HG02571 (cell line): Measurements from ENCODE around the gene HNRNPL.
"Not testable (repeated sequence)": the region's sequence is repeated elsewhere in the genome, so short reads cannot be mapped to it uniquely, and the experiment has no call there.

Experiments
- ATAC-seq: cut with Tn5 transposase; IDR thresholded peaks from one replicate; pipeline ENCODE4 v1.9.1; 2021; ENCODE audit warnings: mild to moderate bottlenecking, moderate library complexity; ENCODE audit not compliant: unreplicated experiment

Gene HNRNPL

DNA sequence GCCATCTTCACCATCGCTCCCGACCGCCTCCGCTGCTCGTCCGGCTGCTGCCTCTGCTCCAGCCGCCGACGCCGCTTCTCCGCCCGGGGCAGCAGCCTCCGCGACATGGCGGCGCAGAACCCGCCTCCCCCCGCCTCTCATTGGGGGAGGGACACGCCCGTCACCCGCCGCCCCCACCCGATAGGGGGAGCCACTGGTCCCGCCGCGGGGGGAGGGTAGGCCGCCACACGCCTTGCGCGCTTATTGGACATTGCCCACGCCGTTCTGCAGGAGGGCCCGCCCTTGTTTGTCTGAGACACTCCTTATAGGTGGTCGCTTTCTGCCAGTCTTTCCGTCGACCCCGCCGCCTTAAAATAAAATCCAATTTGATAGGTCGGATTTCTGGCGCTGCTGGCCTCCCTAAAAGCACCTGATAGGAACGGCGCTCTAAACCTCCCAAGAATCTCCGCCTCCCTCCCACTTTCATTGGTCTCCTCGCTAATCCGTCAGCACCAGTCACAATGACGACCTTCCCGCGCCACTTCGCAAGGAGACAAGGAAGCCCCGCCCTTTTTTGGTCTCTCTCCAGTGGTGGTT lies at the start of gene HNRNPL:
Gene HNRNPL, minus strand, starts transcription at position 127 of the 576 bp plus-strand sequence. Its CDS starts 20 bp downstream, at position 107.
- ATAC-seq = peak; percentile 54

DNA sequence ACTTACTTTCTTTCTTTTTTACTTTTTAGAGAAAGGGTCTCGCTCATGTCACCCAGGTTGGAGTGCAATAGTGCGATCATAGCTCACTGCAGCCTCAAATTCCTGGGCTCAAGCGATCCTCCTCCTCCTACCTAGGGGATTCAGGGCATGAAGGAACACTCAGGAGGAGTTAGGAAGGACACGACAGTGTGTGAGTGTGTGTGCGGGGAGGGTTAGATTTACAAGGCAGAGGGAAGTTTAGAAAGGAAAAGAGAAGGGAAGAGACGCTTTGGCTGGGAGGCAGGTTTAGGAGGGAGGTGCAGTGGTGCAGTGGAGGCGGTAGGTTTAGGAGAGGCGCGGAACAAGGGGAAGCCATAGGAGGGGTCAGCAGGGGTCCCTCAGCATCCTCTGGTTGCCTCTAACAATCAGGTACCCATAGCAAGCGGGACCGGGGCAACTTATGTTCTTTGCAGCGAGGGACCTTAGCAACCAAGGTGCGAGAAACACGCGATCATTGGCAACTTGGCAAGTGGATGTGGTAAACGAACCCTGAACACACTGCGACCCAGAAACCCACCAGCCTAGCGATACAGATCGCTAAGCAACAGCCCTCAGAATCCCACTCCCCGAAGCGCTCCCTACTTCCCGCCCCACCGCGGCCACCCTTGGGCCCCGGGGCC lies 49.1 kb upstream of the HNRNPL start:
- no peak for ATAC-seq

DNA sequence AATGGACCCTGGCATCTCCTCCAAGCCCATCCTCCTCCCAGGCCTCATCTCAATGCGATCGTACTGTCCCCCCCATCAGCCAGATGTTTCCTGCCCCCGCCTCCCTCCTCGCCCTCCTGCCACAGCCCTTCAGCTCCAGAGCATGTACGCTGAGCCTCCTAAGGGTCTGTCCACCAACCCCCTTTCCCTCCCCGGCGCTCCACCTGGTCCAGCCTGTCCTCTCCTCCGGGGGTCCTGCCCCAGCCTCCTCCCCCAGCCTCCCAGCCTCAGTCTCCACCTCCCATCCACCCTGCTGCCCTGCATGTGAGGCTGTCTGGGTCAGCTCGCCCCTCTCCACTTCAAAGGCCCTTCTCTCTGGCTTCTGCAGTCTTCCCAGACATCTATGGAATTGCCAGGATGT lies 45.2 kb upstream of the HNRNPL start:
- no peak for ATAC-seq

DNA sequence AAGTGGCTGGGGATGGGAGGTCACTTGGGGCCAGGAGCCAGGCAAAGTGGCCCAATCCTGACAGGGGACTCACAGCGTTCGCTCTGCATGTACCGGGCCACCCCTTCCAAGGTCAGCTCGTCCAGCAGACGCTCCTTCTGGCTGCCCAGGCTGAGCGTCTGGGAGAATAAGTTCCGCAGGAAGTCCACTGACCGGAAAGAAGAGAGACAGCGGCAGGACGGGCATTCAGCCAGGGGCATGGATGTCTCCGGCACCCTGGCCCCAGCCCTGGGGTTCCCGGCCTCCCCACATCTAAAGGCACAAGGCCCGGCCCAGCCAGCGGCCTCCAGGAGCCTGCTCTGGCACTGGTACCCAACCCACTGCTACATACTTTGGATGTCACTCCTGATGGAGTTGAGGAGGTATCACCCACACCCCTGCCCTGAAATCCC lies 43.6 kb upstream of the HNRNPL start:
- ATAC-seq = no peak

- ATAC-seq = no peak
Observed at GRCh38 chr19:38892841-38893240, 43.1 kb upstream of the HNRNPL start.

DNA sequence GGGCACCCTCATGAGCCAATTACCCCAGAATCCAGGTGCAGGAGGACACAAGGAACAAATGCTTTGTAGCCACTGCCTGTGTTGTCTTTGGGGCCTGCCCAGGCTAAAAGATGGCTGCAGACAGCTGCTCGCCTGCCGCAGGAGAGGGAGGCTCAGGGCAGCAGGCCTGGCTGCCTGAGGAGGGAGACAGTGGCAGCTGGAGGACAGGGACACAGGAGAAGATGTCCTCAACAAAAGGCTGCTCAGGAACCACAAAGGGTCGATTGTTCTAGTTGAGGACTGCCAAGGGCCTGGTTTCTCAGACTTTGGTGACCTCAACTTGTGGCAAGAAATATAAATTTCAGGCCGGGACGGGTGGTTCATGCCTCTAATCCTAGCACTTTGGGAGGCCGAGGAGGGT lies 42.0 kb upstream of the HNRNPL start:
- ATAC-seq = no peak

DNA sequence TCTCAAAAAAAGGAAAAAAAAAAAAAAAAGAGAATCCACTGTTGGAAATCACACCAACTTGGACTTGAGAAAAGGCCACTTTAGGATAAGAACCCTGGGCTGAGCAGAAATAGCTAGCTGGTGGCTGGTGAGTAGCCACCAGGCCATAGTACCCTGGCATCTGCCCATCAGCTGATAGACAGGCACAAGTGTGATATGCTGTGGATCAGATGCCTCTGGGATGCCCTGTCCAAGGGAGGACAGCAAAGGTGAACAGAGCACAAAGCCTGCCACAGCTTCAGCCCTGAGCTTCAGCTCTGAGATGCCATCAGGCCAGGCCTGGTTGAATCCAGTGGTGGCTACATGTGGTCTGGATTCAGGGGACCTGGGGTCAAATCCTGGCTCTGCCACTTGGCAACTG lies 40.9 kb upstream of the HNRNPL start:
- ATAC-seq = no peak

DNA sequence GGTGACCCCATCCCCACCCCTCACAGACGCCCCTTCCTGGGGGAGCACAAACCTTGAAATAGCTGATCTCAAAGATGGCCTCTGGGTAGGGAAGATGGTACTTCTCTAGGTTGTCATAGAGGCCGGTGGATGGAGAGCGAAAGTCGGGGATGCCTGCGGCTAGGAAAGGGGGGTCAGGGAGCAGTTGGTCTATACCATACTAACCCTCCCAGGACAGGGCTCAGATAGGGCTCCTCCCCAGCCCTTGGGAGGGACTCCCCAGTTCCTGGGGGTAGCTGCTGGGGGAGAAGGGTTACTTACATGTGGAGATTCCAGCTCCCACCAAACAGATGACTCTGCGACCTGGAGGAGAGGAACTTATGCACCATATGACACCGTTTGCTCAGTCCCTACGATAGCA lies 40.0 kb upstream of the HNRNPL start:
- no peak for ATAC-seq

GRCh38 chr19:38888876-38889275 lies 39.1 kb upstream of the HNRNPL start:
- no peak for ATAC-seq

DNA sequence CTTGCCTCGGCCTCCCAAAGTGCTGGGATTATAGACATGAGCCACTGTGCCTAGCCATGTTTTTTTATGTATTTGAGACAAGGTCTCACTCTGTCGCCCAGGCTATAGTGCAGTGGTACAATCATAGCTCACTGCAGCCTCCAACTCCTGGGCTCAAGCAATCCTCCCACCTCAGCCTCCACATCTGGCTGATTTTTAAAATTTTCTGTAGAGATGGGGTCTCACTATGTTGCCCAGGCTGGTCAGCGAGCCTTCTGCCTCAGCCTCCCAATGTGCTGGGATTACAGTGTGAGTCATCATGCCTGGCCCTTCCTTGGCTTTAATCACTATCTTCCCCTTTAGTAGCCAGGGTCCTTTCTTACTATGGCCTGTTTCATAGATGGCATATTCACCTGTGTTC lies 34.9 kb upstream of the HNRNPL start:
- ATAC-seq = not testable (repeated sequence)

DNA sequence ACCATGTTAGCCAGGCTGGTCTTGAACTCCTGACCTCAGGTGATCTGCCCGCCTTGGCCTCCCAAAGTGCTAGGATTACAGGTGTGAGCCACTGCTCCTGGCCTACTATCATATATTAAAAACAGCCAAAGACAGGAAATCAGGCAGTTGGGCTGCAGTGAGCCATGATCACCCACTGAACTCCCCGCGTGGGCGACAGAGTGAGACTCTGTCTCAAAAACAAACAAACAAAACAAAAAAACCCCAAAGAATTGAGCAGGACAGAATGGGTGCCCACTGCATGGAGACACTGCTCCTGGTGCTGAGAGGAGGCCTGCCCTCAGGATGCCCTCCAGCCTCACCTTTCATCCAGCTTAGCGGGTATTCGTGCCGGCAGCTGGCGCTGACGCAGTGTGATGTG lies 33.5 kb upstream of the HNRNPL start:
- ATAC-seq = no peak

DNA sequence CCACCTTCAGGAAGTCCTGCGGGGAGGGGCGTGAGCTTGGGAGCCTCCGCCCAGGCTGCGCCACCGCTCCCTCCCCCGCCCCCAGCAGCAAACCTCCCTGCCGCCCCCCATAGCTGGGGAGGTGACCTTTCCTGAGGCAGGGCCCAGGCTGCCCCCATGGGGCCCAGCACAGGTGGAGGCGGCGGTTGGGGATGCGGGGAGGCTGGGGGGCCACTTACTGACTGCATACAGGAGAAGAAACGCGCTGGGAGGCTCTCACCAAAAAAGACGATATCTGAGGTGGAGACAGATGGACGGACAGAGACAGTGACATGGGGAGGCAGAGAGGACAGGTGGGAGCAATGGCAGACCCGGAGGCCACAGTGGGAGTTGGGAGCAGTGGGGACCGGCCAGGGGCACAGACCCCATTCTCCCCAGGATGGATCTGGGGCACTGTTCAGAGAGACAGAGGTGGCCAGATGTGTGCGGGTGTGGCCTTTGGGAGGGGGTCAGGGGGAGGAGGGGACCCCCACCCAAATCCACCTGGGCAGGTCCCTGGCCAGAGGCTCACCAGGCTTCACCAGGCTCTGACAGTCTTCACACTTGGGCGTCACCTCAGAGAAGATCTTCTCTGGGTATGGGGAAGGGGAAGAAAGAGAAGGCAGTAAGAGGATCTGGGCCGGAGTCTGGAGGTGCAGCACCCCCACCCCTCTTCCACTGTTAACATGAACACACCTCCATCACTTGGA lies 31.3 kb upstream of the HNRNPL start:
- no peak for ATAC-seq

DNA sequence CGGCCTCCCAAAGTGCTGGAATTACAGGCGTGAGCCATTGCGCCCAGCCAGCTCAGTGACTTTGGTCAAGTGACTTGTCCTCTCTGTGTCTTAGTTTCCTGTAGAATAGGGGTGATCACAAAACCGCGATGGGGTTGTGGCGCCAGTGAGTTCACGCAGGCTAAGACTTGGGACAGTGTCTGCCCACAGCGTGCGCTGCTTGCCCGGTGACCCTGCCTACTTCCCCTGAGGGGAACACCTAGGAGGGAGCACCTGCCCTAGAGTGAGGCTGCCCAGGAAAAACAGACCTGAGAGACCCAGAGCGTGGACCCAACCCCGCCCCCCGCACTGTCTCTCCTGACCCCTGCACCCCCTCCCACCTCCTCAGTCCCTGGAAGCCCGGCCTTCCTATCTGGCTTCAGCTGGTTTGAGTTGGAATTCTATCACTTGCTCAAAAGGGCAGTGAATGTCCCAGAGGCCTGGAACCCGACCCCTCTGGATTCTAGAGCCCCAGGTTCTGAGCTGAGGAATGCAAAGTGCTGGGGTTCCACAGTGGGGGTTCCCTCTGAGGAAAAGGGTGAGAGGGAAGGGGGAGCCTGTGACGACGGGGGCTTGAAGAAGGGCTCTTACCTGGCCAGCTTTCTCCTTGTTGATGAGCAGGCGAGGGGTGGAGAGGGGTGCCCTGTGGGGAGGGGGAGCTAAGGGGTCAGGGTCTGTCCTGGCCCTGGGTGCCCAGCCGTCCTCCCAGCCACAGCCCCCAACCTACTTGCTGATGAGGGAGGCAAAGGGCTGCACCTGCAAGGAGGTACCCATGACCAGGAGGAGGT lies 30.5 kb upstream of the HNRNPL start:
- ATAC-seq = no peak

GRCh38 chr19:38879400-38879751 lies 29.6 kb upstream of the HNRNPL start:
- no peak for ATAC-seq

DNA sequence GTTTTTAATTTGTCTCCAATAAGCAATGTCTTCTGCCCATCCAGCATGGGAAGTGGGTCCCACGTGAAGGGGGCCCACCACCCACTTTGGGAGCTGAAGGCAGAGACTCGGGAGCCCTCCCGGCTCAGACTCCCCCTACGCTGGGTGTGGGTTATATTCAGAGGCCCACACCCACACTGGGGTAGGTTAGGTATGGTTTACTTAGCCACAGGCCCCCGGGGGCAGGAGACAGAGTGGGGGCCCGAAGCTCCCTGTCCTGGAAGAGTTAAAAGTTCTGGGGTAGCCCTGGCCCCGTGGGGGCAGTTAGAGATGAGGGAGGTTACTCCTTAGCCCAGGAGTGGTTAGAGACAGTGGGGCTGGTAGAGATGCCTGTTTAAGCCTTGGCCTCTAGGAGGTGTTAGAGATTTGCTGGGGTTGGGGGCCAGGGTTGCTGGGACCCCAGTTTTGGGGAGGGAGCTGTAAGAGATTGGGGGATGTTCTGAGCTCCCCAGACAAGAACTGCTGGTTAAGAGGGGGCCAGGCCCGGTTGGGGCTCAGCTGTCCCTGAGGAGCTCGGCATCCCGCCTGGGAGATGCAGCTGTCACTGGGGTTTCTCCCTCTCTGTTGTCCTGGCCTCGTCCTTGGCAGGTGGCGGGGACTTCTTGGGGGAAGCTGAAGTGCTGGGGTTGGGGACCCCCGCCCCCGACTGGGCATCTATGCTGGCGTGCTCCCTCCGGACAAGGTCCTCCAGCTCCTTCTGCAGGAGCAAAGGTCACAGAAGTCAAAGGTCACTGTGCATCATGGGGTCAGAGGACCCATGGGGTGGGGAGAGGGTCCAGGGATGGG lies 29.0 kb upstream of the HNRNPL start:
- no peak for ATAC-seq

DNA sequence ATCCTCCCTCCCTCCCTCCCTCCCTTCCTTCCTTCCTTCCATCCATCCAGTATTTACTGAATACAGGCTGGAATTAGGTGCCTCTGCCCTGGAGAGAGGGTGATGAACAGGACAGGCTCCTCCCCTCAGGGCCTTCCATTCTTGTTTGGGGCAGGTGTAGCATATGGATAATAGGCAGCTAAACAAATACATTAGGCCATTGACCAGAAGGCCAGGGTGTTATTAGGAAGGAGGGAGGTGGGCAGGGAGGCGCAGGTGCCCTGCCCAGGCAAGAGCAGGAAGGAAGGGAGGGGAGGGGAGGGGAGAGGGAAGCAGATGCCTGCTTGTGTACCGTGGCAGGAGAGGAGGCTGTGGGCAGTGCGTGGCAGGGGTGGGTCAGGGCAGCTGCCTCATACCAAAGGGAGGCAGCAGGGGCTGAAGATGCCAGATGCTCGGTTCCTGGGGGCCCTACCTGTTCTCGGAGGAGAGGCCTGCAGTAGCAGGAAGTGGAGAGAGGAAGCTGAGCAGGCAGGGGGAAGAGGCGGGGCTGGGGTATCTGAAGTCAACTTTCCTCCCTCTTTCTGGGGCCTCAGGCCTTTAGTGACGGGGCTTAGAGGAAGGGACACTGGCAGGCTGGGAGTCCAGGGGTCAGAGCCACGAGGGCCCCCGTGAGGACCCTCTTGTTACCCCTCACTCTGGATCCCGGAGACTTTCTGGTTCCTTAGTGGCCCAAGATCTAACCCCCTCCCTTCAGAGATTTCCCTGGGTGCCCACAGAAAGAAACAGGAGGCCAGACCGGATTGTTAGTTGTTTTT lies 28.2 kb upstream of the HNRNPL start, which contains the start of gene RINL:
Gene RINL, minus strand, starts transcription at position 495 of the 794 bp plus-strand sequence. CDS start 1,533 bp downstream, outside the sequence.
- ATAC-seq = no peak

- ATAC-seq = no peak
Observed at GRCh38 chr19:38875656-38876395, 26.0 kb upstream of the HNRNPL start.

DNA sequence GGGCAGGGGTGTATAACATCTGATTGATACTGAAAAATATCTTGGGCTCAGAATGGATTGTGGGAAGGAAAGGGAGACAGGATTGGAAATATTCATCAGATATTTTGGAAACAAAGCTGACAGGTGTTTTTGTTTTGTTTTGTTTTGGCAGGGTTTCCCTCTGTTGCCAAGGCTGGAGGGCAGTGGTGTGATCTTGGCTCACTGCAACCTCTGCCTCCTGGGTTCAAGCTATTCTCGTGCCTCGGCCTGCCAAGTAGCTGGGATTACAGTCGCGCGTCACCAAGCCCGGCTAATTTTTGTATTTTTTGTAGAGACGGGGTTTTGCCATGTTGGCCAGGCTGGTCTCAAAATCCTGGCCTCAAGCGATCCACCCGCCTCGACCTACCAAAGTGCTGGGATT lies 23.6 kb upstream of the HNRNPL start:
- not testable (repeated sequence) for ATAC-seq

DNA sequence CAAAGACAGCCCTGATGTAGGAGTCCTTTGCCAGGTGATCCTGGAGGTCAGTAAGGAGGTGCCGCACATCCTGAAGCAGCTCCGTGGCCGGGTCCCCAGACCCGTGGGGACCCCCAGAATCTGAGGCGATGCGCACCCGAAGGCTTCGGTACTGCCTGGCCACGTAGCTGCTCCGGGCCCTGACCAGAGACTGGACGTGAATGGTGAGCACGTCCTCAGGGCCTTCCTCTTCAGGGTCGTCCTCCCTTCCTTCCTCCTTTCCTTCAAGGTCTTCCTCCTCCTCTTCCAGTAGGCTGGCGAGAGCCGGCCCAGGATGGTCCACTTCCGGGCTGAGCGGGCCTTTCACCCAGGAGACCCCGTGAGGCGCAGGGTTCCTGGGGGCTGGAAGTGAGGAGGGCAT lies 20.8 kb upstream of the HNRNPL start:
- ATAC-seq = no peak
